HG02973 (cell line): ENCODE results near the gene ELP1.
"Not testable (repeated sequence)": the region's sequence is repeated elsewhere in the genome, so short reads cannot be mapped to it uniquely, and the experiment has no call there.

Experiments used
- ATAC-seq: cut with Tn5 transposase; IDR thresholded peaks from one replicate; pipeline ENCODE4 v1.9.1; 2021; ENCODE audit warnings: moderate library complexity; ENCODE audit not compliant: unreplicated experiment

ELP1 gene

GRCh38 chr9:108928386-108928785 is 5.5 kb downstream of the ELP1 start:
- no peak for ATAC-seq

GRCh38 chr9:108924466-108924865 is 9.5 kb downstream of the ELP1 start:
- no peak for ATAC-seq

GRCh38 chr9:108921200-108921599 is 12.7 kb downstream of the ELP1 start:
- ATAC-seq = no peak

GRCh38 chr9:108920401-108920800 is 13.5 kb downstream of the ELP1 start:
- ATAC-seq = not testable (repeated sequence)

- no peak for ATAC-seq
These were observed 14.4 kb downstream of the ELP1 start for GRCh38 chr9:108919517-108919916.

- ATAC-seq = no peak
These were observed 20.5 kb downstream of the ELP1 start for GRCh38 chr9:108913391-108913790.

GRCh38 chr9:108911820-108912219 is 22.1 kb downstream of the ELP1 start:
- no peak for ATAC-seq

GRCh38 chr9:108910914-108911313 is 23.0 kb downstream of the ELP1 start:
- ATAC-seq = no peak

- ATAC-seq = no peak
These were observed 23.5 kb downstream of the ELP1 start for GRCh38 chr9:108910402-108910801.

GRCh38 chr9:108905494-108905893 is 28.4 kb downstream of the ELP1 start:
- no peak for ATAC-seq

GRCh38 chr9:108904161-108904560 is 29.8 kb downstream of the ELP1 start:
- no peak for ATAC-seq

- no peak for ATAC-seq
These were observed 30.4 kb downstream of the ELP1 start for GRCh38 chr9:108903420-108904103.

GRCh38 chr9:108900176-108900575 is 33.7 kb downstream of the ELP1 start:
- no peak for ATAC-seq

- ATAC-seq = not testable (repeated sequence)
These were observed 34.8 kb downstream of the ELP1 start for GRCh38 chr9:108899023-108899695.

GRCh38 chr9:108897324-108898096 is 36.4 kb downstream of the ELP1 start:
- no peak for ATAC-seq

- no peak for ATAC-seq
These were observed 39.5 kb downstream of the ELP1 start for GRCh38 chr9:108894225-108894997.

GRCh38 chr9:108889649-108890067 is 44.3 kb downstream of the ELP1 start:
- ATAC-seq = no peak

GRCh38 chr9:108886594-108887271 is 47.2 kb downstream of the ELP1 start:
- not testable (repeated sequence) for ATAC-seq

- peak; percentile 99 for ATAC-seq
These were observed 48.1 kb downstream of the ELP1 start for GRCh38 chr9:108885643-108886348.

- no peak for ATAC-seq
These were observed 49.2 kb downstream of the ELP1 start for GRCh38 chr9:108884701-108885100.
